HG02840 (cell line): ENCODE results near the gene NTM.

ENCODE experiments used
- ATAC-seq: cut with Tn5 transposase; IDR thresholded peaks from one replicate; pipeline ENCODE4 v1.9.1; 2021; ENCODE audit warnings: mild to moderate bottlenecking, moderate library complexity, moderate number of reproducible peaks; ENCODE audit not compliant: unreplicated experiment, low FRiP score

Gene NTM

DNA sequence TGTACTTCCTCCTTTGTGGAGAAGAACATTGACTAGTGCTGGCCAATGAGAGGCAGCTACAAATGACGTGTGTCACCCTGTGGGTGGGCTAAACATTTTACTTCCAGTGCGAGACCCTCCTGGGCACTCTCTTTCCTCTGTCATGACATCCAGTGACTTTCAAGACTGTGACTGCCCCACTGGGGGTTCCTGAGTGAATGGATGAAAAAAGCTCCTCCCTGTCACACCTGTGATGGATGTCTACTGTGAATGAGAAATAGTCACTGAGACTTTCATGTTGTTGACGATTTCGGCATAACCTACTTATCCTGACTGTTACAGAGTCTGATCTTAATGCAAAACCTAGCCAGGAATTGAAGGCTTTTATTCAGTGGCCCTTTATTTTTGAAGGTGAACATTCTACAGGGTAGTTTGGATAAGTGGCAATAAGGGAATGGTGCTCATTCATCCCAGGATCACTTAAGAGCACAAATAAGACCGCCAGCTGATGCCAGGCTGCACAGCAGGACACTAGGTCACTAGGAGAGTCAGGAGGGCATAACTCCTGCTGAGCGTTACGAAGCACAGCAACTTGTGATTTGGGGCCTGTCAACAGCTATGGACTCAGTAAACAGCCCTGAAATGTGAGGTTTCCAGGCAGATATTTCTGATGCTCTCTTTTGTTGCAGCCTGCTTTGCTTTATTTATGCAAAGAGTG lies 636.6 kb downstream of the NTM start:
- ATAC-seq = no peak

DNA sequence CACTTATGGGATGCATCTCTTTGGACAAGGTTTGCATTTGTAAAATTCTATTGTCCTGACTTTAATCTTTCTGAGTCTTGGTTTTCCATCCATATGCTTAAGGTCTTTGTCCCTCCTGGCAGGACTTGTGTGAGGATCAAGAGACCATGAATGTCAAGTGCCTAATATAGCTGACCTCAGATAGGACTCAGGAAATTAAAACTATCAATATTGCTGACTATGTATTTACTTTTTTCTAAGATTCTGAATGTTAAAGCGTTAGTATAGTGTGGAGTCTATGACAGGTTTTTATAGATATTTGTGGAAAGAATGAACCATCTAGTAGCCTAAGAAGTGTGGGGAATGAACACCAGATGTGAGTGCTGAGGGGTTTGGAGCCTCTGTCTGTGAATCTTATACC lies 637.8 kb downstream of the NTM start:
- no peak for ATAC-seq

- no peak for ATAC-seq
These were observed 638.5 kb downstream of the NTM start for GRCh38 chr11:132008872-132009271.

GRCh38 chr11:132020001-132020400 lies 649.6 kb downstream of the NTM start:
- no peak for ATAC-seq

DNA sequence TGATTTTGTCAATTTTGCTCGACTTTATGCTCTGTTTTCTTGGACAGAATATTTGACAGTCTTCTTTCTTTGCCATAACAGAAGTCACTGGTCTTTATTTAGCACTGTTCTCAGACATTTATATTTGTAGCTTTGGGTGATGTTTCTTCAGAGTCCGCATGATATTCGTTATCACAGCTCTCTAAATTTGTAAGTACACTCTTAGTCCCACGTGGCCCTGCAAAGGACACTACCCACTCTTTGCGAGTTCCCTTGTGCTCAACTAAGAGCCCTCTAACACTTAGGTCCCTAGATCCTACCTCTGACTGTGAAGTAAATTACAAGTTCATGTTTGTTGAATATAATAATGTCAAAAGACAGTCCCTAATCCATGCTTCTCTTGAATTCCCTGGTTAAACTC lies 651.9 kb downstream of the NTM start:
- no peak for ATAC-seq

GRCh38 chr11:132022733-132023478 lies 652.5 kb downstream of the NTM start:
- ATAC-seq = no peak

GRCh38 chr11:132024587-132025295 lies 654.3 kb downstream of the NTM start:
- no peak for ATAC-seq

GRCh38 chr11:132026746-132027145 lies 656.3 kb downstream of the NTM start:
- no peak for ATAC-seq

DNA sequence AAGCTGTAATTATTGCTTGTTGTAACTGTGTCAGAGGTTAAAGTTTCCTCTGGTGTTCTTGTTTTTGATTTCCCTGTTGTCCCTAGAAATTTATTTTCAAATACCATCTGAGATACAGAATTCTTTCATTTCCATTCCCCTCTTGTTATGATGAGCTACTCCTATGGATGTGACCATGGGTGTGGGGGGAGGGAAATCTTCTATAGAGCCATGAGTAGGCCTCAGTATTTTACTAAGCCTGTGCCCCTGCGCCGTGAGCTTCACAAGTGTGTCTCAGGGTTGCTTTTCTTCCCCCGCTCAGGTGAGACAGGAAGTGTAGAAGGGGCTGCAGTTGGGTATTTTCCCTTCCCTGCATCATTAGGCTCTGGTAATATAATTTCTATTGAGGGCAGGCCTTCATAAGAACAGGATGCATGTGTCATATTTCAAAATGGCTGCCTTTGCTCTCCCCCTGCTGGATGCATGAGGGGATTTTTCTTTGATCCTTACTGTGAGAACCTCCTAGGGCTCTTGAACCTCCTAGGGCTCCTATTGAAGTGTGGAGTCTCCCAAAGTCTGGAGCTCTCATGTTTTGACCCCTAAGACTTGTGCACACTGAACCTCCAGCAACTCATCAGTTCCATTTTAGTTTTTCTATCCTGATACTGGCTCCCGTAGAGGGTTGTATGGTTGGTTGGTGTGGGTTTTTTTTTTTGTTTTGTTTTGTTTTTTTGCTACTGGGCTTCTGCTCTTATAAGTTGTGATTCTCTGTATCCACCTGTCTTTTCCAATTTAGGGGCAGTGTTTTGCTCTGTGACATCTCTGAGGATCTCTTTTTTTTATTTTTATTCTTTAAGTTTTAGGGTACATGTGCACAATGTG lies 658.2 kb downstream of the NTM start:
- ATAC-seq = no peak

DNA sequence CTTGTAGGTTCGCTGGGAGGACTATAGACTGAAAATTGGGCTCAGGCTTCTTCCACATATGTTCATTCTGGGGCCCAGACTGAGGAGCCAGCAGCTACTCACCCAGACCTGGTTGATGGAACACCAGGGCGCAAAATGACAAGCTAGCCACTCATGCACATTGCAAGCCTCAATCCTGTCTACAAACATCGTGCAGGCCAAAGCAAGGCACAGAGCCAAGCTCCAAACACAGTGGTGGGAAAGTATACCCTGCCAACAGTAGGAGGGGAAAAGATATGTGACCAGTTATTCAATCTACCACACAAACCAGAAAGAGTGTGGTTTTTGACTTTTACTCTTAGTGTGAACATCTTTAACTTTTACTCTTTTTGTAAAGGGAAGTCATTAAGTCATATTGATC lies 660.5 kb downstream of the NTM start:
- no peak for ATAC-seq

DNA sequence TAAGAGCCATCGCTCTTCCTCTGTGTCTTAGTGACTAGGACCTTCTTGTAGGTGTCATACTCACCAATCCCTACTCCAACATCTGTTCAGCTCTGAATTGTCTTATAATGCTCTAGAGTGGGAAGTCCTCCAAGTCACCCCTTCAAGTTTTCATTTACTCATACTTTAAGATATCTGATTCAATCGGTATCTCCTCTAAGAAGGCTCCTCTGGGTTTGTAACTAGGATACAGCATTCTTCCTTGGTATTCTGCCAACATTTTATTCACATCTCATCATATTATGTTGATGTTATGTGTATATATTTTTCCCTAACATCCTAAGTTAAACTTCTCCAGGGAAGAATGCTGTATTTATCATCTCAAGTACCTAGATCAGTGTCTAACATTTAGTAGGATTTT lies 662.1 kb downstream of the NTM start:
- ATAC-seq = no peak

- ATAC-seq = no peak
These were observed 662.6 kb downstream of the NTM start for GRCh38 chr11:132033051-132033450.

DNA sequence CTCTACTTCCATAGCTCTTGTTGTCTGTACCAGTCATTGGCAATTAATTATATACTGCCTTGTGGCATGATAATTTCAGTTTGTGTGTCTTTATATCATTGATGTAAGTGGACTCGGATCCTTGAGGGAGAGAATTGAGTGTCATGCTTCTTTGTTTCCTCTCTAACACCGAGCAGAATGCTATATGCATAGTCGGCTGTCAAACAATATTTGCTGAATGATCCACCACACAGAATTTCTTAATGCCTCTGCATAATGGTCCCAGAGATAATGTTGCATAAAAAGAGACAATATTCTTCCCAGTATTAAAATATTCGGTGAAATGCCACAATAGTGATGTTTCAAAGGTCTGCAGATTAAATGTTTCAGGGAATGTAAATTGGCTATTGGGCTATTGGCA lies 664.8 kb downstream of the NTM start:
- ATAC-seq = no peak

- ATAC-seq = no peak
These were observed 665.4 kb downstream of the NTM start for GRCh38 chr11:132035766-132036165.

- ATAC-seq = no peak
These were observed 665.8 kb downstream of the NTM start for GRCh38 chr11:132036220-132036619.

GRCh38 chr11:132036746-132037466 lies 666.5 kb downstream of the NTM start:
- ATAC-seq = no peak

- ATAC-seq = no peak
These were observed 667.0 kb downstream of the NTM start for GRCh38 chr11:132037467-132037862.

DNA sequence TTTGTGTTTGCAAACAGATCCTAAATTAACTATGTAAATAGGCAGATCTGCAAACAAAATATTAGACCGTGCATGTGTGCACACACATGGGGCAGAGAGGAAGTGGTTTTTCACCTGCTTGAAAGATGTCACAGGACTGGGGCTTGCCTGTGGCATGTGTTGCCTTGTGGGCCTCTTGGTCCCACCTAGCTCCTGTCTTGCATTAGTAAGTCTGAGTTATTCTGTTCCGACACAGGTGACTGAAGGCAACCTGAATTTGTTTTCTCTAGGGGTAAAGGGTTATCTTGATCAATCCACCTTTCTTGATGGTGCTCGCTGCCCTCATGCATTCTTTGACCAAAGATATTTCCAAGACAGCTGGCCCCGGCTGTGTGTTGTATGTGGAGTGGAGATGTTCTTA lies 667.5 kb downstream of the NTM start:
- no peak for ATAC-seq

GRCh38 chr11:132039521-132039920 lies 669.1 kb downstream of the NTM start:
- no peak for ATAC-seq

- no peak for ATAC-seq
These were observed 671.9 kb downstream of the NTM start for GRCh38 chr11:132042296-132042695.
